GM19397 (cell line): Measurements from ENCODE around the gene TGFBR3.

Experiments
- ATAC-seq: cut with Tn5 transposase; IDR thresholded peaks from one replicate; pipeline ENCODE4 v1.9.1; 2021; ENCODE audit warnings: mild to moderate bottlenecking, moderate library complexity; ENCODE audit not compliant: unreplicated experiment

TGFBR3 gene

DNA sequence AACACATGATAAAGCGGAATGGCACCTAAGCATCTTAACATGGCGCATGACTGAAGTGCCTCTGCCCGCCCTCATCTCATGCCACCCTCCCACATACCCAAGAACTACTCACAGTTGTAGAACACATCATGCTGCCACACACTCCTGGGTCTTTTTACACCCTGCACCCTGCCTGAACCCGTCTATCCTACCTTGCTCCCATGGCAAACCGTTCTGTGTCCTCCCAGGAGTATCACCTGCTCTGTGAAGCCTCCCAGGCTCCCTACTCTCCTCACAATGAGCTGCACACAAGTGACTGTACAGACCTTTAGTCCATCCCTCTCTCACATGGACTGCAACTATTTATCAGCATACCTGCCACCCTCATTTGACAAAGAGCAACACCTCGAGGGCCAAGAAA lies 144.0 kb downstream of the TGFBR3 start:
- no peak for ATAC-seq

- no peak for ATAC-seq
These were observed 144.7 kb downstream of the TGFBR3 start for GRCh38 chr1:91741301-91741700.

GRCh38 chr1:91737650-91738049 lies 148.3 kb downstream of the TGFBR3 start:
- ATAC-seq = no peak

DNA sequence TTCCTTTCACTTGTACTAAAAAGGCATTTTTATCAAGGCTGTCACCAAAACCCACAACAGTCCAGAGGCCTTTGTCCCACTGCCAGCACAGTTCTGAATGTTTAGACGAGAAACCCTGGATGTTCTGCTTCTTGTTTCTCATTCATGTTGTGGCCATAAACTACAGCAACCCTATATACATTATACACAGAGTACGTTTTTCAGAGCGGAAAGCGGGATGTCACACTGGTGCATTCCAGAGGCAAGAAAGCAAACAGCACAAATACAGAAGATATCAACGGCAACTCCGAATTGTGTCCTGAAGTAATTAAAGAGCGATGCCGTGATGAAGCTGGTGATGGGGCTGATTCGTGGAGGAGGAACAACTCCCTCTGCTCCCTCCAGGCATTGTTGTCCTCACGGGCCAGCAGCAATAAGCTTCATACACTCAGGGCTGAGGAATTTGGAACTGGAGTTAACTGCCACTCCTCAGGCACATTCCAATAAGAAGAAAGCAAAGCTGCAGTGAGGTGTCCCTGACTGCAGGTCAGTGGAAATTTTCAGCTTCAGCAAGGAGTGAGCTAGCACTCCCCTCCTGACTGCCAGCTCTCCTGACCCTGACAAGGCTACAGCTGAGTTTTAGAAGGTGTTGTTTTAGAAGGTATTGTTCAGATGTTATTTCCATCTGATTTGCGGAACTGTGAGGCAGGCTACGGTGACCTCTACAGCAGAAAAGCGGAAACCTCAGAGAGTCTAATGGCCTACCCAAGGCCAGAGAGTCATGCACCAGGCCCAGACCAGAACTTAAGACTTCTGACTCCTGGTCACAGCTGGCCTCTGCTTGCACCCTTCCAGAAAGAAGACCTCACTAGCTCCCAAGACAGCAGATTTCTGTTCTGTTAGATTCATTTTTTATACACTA lies 149.0 kb downstream of the TGFBR3 start:
- ATAC-seq = no peak

DNA sequence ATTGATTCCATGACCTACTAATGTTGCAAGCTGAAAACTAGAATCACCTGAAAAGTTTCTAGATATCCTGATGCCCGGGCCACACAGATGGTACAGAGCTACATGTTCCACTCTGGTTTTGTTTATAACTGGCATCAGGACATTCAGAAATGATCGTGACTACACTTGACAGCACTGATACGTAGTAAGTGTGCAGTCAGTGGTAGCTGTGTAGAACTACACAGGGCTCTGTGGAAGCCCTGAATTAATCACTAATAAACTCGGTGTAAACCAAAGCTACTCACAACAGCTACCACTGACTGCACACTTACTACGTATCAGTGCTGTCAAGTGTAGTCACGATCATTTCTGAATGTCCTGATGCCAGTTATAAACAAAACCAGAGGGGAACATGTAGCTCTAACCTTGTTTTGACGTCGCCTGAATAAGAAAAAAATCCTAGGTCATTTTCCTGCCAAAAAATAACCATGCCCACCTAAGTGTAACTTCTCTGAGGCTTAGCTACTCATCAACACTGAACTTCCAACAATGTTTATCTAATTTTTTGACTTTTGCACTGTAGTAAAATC lies 149.7 kb downstream of the TGFBR3 start:
- no peak for ATAC-seq

DNA sequence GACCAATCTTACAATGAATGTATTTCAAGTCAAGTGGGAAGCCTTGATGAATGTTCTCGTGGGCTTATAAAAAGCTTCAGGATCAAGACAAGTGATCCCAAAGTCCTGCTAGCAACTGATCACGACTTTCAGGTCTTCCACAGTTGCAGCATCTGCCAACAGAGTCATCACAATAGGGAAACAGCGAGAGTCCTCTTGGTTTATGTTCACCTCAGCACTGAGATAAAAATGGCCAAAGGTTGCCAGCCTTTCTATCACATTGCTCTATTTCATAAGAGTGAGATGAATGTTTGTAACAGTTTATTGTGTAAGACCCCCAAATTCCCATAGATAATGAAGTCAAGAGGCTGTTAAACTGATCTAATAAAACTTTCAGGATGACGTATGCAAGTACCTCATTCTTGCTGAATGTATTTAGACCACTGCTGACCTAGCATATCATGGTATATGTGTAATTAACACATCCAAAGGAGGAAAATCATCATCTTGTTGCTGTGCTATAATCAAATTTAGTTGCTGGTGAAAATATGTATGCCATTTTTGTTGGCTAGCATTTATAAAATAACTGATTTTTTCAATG lies 150.6 kb downstream of the TGFBR3 start:
- no peak for ATAC-seq

DNA sequence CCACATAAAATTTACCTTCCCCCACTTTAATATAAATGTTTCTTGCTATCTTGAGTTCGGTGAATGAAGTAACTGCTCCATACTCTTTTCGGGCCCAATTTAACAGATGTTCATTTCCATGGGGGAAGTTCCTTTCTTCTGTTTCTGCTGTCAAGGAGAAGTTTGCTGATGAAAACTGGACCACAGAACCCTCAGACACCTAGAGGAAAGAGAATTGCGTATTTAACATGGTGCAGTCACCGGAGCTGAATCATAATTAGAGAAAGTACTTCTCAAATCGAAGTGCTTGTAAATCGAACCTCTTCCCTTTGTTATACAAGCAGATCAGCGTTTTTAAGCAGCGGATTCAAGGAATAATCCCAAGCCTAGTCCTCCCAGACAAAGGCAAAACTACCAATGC lies 151.2 kb downstream of the TGFBR3 start:
- no peak for ATAC-seq

DNA sequence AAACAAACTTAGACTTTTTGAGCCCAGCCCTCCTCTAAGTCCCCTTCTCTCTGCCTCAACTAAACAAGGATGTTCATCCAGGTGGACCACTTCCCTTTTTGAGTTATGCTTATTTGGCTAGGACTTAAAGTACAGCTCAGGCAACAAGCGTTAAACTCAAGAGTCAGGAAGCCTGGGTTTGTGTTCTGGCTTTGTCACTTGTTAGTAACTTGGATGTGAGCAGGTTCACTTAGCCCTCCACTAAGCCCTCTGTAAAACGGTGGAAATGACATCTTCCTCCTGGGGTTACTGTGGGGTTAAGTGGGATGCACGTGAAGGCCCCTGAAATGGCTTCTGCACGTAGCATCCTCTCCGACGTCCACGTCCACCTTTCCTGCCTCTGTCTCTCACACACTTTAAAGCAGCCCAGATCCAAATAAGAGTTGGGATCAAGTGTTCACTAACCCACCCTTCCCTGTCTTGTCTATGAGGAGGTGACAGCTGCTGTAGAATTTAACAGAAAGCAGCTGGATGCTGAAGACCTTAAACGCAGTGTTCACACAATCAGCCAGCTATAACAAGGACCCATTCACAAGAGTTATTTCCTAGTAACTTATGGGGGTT lies 152.7 kb downstream of the TGFBR3 start:
- no peak for ATAC-seq

GRCh38 chr1:91732291-91733107 lies 153.5 kb downstream of the TGFBR3 start:
- ATAC-seq = no peak

- ATAC-seq = no peak
These were observed 154.1 kb downstream of the TGFBR3 start for GRCh38 chr1:91731815-91732214.

GRCh38 chr1:91730801-91731732 lies 154.9 kb downstream of the TGFBR3 start:
- no peak for ATAC-seq

DNA sequence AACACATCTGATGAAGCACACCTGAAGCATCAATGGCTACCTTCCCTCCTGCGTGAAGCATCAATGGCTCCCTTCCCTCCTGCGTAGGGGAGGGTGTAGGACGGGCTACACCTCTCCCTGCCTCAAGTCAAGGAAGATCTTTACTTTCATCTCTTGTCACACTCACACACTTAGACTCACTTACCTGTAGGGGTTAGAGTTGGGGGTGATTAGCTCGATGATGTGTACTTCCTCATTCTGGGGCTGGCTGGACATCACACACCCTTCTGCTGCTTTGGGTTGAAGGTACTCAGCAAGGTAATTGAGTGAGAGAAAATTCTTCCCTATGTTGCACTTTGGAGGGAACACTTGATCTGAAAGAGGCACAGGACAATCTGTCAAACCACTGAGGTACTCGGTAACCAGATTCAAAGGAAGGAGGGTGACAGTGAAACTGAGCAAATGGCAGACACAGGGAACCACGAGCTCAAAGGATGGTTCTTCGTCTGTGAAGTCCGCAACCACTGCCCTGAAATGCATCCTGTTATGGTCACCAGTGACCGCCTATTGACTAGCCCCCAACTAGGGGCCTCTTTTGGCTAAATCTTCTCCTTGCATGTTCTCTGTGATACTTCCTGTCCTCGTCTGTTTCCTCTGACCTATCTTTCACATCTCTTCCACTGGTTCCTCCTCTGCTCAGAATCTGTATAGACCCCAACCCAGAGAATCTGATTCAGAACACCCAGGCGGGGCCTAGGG lies 156.2 kb downstream of the TGFBR3 start:
- ATAC-seq = no peak

DNA sequence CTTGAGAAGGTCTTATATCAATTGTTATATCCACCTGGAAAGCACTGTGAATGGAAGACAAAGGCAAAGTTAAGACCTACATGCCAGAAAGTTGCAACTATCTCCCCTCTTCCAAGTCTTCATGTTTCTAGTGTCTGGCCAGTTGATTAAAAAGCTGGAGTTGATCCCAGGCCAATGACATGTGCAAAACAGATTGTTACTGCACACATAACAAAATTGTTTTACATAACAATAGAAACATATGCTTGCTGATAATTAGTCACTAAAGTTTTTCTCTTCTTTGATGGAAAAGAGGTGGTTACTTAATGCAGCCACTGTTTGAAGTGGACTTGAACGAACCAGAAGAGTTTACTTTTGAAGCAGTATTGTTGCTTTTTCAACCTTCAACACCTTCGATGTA lies 158.2 kb downstream of the TGFBR3 start:
- ATAC-seq = no peak

- no peak for ATAC-seq
These were observed 159.8 kb downstream of the TGFBR3 start for GRCh38 chr1:91725989-91726721.

DNA sequence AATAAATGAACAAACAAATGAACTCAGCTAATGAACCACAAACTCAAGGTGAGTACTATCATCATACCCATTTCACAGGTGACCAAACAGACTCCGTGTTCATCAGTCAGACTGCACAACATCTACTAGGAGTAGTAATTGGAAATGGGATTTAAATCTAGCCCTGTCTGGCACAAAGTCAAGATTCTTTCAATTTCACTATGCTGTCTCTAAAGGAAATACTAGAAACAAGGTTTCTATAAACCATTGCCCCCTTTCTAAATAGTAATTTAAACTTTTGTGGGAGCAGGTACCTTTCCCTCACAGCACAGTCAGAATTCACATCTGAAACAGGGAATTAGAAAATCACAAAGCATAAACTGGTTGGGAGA lies 160.3 kb downstream of the TGFBR3 start:
- no peak for ATAC-seq

DNA sequence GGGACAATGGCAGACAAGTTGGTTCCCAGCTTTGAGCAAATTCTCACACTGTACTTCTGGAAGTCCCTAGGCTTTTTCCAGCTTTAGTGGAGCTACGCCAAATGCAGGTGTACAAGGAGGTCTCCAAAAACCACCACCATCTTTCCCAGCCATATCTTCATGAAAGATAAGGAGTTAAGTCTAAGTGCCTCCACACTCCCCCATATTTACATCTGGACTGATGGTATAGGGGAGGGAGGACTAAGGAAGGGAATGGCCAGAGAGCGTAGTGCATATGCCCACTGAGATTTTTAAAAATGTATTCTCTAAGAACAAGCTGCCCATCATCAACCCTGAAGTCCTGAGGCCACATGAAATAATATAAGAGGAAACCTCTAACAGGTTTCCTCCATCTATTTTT lies 161.3 kb downstream of the TGFBR3 start:
- ATAC-seq = no peak

DNA sequence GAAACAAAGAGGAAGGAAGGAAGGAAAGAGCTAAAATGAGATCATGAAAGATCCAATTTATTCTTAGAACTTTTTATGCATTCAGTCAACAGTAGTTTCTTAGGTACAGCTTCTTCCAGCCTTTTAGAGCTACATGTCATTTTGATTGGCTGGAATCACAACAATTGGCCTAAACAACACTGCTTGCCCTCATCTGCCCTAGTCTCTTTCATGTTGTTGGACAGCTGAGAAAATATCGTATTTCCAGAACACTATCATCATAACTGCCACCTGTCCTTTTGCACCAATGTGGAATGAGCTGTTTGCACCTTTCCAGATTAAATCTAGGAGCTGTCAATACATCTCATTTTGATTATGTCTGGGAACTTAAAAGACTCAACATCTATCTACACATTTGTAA lies 161.7 kb downstream of the TGFBR3 start:
- ATAC-seq = no peak

DNA sequence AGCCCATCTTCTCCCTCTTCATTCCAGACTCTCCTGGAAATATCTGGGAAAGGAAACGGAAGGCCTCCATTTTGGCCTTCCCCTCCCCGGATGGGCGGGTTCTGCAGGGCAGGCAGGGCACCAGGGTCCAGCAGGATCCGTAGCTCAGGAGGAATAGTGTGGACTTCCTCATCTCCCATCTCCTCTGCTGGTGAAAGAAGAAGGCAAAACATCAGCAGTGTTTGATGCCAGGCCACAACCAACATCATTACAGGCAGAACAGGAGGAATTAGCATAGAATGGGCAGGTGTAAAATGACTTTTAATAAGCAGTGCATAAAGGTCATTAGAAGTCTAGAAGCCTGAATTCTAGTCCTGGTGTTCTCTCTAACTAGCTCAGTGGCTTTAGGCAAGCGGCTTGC lies 165.9 kb downstream of the TGFBR3 start:
- ATAC-seq = no peak

DNA sequence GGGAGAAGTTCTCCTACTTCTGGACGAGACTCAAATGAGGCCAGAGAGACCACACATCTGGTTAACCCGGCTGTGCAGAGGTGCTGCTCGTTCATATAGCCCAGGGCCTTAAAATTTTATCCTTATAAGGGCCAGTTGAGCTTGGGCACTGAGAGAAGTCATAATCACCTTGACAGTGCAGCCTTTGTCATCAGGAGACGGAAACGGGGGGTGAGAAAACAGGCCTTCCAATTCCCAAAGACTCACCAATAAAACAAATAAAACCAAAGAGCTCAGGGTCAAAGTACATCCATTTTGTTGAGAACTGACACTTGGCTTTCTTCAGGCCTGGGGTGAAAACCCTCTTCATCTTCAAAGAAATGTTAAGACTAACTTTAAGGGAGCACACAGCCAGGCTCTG lies 167.1 kb downstream of the TGFBR3 start:
- ATAC-seq = no peak
